A673 (cell line): ENCODE data around the gene NRP2. TPM values are rescaled to one million over a fixed set of nuclear protein-coding genes. Genes with fewer than 3 reads are reported as not detected.

Source experiments
- BruUV-seq: library from RNA; stranded (reverse); fragments of 400-500 nt; replicated peaks from 2 replicates; lab custom pipeline; 2021; lab: Mats Ljungman, UMichigan
- CTCF ChIA-PET: fragments of 300-600 bp; sonication (Branson Sonifier 250); formaldehyde crosslinking; loops from one replicate; lab custom pipeline; 2022; ENCODE audit warnings: antibody characterized with exemption; lab: Charles Lee
- POLR2A ChIA-PET: fragments of 300-600 bp; sonication (Branson Sonifier 250); formaldehyde crosslinking; loops from one replicate; lab custom pipeline; 2022; ENCODE audit warnings: antibody characterized with exemption; ENCODE audit not compliant: low non-redundant PET; lab: Charles Lee
- DNase-seq: peaks from one replicate; pipeline ENCODE4 v3.0.0-alpha.2; 2015; ENCODE audit warnings: low spot score
- H3K27ac ChIP-seq: fragments of 200-600 bp; sonication (generic); 2 replicates; pipeline ENCODE4 v1.5.1; 2016; ENCODE audit warnings: mixed run types, low read depth, mild to moderate bottlenecking, mixed read lengths, antibody characterized with exemption, low read length; ENCODE audit not compliant: poor library complexity, severe bottlenecking
- H3K27me3 ChIP-seq: fragments of 200-600 bp; sonication (generic); replicated peaks from 2 replicates; pipeline ENCODE4 v1.6.1; 2017; ENCODE audit warnings: mixed run types, low read depth, mild to moderate bottlenecking, mixed read lengths, antibody characterized with exemption, low read length; ENCODE audit not compliant: insufficient read depth, poor library complexity
- H3K36me3 ChIP-seq: fragments of 200-600 bp; sonication (generic); 2 replicates; pipeline ENCODE4 v1.6.1; 2016; ENCODE audit warnings: mixed run types, mild to moderate bottlenecking, mixed read lengths, antibody characterized with exemption, low read length; ENCODE audit not compliant: insufficient read depth, poor library complexity, severe bottlenecking
- H3K4me1 ChIP-seq: fragments of 200-600 bp; sonication (generic); 2 replicates; pipeline ENCODE4 v1.6.1; 2017; ENCODE audit warnings: mixed run types, mild to moderate bottlenecking, mixed read lengths, antibody characterized with exemption, low read length; ENCODE audit not compliant: insufficient read depth, poor library complexity, severe bottlenecking
- H3K4me3 ChIP-seq: fragments of 200-600 bp; sonication (generic); 2 replicates; pipeline ENCODE4 v1.5.1; 2016; ENCODE audit warnings: low read depth, mixed run types, mild to moderate bottlenecking, mixed read lengths, low read length; ENCODE audit not compliant: poor library complexity, severe bottlenecking
- H3K9me3 ChIP-seq: fragments of 200-600 bp; sonication (generic); 2 replicates; pipeline ENCODE4 v1.6.1; 2016; ENCODE audit warnings: mixed run types, low read depth, mild to moderate bottlenecking, mixed read lengths, antibody characterized with exemption, low read length; ENCODE audit not compliant: poor library complexity, severe bottlenecking
- EZH2 ChIP-seq: fragments of 200-600 bp; sonication (generic); IDR thresholded peaks from 2 replicates; pipeline ENCODE4 v1.6.1; 2017; ENCODE audit warnings: borderline replicate concordance, low read depth, mild to moderate bottlenecking, mixed read lengths, antibody characterized with exemption, low read length; ENCODE audit not compliant: poor library complexity, severe bottlenecking
- intact Hi-C: fragments of 100-400 bp; cut with micrococcal nuclease; formaldehyde crosslinking; loops from one replicate; pipeline ENCODE4 v1.10.0; 2022; ENCODE audit not compliant: unreplicated experiment
- total RNA-seq: library from RNA; stranded (reverse); gene quantifications from 2 replicates; pipeline ENCODE4 v1.2.3, GENCODE V29; 2021
- TF ChIP-seq, protein P1 (sequence below): fragments of 300-800, 200-600 bp; sonication (generic); conservative IDR thresholded peaks from 2 replicates; pipeline ENCODE4 v1.5.1; 2017; ENCODE audit warnings: low read depth, mild to moderate bottlenecking, antibody characterized with exemption, low read length, moderate library complexity, mixed read lengths

NRP2 gene
- total RNA-seq, 1 experiment from 2014 or later, result 4.0 TPM

DNA sequence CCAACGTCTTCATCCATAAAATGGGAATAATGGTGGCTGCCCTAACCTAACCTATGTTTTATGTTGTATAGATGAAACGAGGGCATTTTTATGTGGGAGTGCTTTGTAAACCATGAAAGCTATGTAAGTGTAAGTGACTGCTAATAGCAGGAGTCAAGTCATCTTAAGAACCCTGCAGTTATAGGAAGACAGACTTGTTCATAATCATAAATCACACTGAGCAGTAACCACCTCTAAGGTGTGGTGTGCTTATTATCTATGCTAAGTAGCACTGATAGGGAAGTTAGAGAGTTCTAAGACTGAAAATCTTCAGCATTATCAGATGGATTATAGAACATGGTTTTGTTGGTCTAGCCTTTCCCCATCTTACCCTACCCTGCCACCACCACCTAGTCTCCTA lies 24.2 kb upstream of the NRP2 start:
- peaks cover 7% of the 10 kb centered on the region for H3K4me1 ChIP-seq
- no TSS peak for BruUV-seq
- H3K27ac ChIP-seq, result no peak overlapping the region
- POLR2A ChIA-PET, result no interaction called here
- H3K36me3 ChIP-seq, result no peaks in the 10 kb centered on the region
- no peaks in the 10 kb centered on the region for H3K27me3 ChIP-seq
- CTCF ChIA-PET, result no interaction called here
- TF ChIP-seq, protein P1, sequence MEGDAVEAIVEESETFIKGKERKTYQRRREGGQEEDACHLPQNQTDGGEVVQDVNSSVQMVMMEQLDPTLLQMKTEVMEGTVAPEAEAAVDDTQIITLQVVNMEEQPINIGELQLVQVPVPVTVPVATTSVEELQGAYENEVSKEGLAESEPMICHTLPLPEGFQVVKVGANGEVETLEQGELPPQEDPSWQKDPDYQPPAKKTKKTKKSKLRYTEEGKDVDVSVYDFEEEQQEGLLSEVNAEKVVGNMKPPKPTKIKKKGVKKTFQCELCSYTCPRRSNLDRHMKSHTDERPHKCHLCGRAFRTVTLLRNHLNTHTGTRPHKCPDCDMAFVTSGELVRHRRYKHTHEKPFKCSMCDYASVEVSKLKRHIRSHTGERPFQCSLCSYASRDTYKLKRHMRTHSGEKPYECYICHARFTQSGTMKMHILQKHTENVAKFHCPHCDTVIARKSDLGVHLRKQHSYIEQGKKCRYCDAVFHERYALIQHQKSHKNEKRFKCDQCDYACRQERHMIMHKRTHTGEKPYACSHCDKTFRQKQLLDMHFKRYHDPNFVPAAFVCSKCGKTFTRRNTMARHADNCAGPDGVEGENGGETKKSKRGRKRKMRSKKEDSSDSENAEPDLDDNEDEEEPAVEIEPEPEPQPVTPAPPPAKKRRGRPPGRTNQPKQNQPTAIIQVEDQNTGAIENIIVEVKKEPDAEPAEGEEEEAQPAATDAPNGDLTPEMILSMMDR, result no peak
- H3K4me3 ChIP-seq, result no peak overlapping the region
- no peaks in the 10 kb centered on the region for H3K9me3 ChIP-seq
- no peak for DNase-seq
- intact Hi-C loops, result no loop called here

DNA sequence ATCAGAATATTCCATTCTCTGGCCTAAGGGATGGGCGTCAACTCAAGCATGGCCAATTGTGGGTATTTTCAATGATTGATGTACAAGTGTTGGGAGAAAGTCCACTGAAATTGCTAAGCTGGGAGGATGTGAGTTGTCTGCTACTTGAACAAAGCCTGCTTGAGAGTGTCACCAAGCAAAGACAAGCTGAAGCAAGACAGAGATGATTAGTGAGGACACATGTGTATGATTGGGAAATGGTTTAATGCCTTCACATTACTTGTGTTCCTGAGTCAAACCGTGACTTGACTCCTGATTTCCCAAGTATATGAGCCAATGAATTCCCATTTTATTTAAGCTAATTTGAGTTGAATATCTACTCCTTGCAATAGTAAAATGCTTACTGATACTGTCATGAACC lies 23.7 kb upstream of the NRP2 start:
- Histone ChIP-seq H3K36me3 (no peaks in the 10 kb centered on the region), H3K27ac (no peak overlapping the region), H3K4me3 (no peak overlapping the region), H3K27me3 (no peaks in the 10 kb centered on the region), H3K9me3 (no peaks in the 10 kb centered on the region), H3K4me1 (peaks cover 7% of the 10 kb centered on the region)
- CTCF ChIA-PET, result no interaction called here
- POLR2A ChIA-PET, result no interaction called here
- TF ChIP-seq EZH2, result no peak
- TF ChIP-seq, protein P1, result no peak
- intact Hi-C loops, result no loop called here
- no TSS peak for BruUV-seq
- no peak for DNase-seq

DNA sequence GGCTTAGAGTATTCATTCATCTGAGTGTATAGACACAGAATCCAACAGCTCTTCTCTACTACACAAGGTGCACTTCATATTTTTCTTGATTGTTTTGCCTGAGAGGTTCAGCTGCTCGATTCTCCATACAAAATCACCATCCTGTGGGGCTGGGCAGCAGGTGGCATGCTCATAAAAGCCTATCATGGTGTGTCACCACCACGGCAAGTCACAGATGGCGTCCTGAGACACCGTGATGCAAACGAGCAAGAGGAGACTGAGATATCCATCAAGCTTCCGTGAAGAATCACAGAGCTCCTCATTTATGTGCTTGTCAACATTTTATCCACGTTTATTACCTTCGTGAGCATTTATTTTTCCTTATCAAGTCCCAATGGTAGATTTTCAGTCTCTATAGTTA lies 22.4 kb upstream of the NRP2 start:
- H3K9me3 ChIP-seq, result no peaks in the 10 kb centered on the region
- no TSS peak for BruUV-seq
- TF ChIP-seq EZH2, result no peak
- H3K27me3 ChIP-seq, result no peaks in the 10 kb centered on the region
- POLR2A ChIA-PET, result no interaction called here
- CTCF ChIA-PET, result no interaction called here
- no peak overlapping the region for H3K27ac ChIP-seq
- no peak for DNase-seq
- H3K4me3 ChIP-seq, result no peak overlapping the region
- H3K36me3 ChIP-seq, result no peaks in the 10 kb centered on the region
- intact Hi-C loops, result no loop called here
- H3K4me1 ChIP-seq, result peaks cover 7% of the 10 kb centered on the region

DNA sequence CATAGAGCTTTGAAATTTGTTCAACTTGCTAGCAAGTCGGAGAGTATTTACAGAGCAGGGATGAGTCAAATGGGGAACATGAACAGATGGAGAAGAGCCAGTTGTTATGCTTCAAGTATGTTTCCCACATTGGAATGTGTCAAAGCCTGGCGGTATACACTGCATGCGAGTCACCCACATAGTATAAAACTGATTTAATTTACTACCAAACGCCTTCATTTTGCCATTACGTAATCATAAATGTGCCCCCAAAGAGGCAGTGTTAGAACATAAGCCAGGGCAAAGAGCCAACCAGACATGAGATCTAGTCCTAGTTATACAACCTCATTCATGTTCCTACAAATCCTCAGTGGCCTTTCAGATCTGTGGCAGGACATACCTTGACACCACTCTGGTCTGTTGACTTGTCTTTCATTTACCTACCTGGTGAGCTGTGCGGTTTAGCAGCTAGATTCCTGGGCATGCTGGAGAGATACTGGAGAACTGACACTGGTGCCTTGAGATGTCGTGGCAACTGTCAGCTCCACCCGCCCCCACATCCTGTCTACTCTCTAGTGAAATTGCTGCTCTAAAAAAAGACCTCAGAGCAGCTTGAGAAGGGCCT lies 21.7 kb upstream of the NRP2 start:
- Histone ChIP-seq H3K27ac (no peak overlapping the region), H3K9me3 (no peaks in the 10 kb centered on the region), H3K4me3 (no peak overlapping the region), H3K27me3 (no peaks in the 10 kb centered on the region), H3K4me1 (peaks cover 7% of the 10 kb centered on the region), H3K36me3 (no peaks in the 10 kb centered on the region)
- TF ChIP-seq EZH2, result no peak
- TF ChIP-seq, protein P1, result no peak
- peak; percentile 26 for DNase-seq
- intact Hi-C loops, result no loop called here
- CTCF ChIA-PET, result no interaction called here
- BruUV-seq, result no TSS peak
- POLR2A ChIA-PET, result no interaction called here
